A549 treated with RU486 at 1 μM for 4 hours (cell line): ENCODE measurements around the gene KASH5. TPM values are rescaled to one million over a fixed set of nuclear protein-coding genes. Genes with fewer than 3 reads are reported as not detected.

Source experiments
- total RNA-seq: library from RNA; stranded (reverse); fragments of 200-300 nt; extraction: Qiagen RNA extraction; gene quantifications from 5 replicates; pipeline ENCODE4 v1.2.3, GENCODE V29; 2022; ENCODE audit warnings: low read depth

The KASH5 gene
- total RNA-seq = 0.10 TPM in 1 of 5 replicates, not detected in the others

GRCh38 chr19:49387936-49388372 lies at the start of gene KASH5:
KASH5 (plus strand) TSS chr19:49388249; CDS start chr19:49390884, 2,635 bp downstream.

GRCh38 chr19:49362048-49362928 lies 25.8 kb upstream of the KASH5 start, which contains the start of gene TEAD2:
TEAD2 (minus strand) TSS chr19:49362416; CDS start chr19:49360075, 2,341 bp downstream.

GRCh38 chr19:49363268-49364082 lies 24.6 kb upstream of the KASH5 start, which contains the start of gene DKKL1:
DKKL1 (plus strand) TSS chr19:49363877; CDS start chr19:49363999, 122 bp downstream.

GRCh38 chr19:49423071-49423984 lies 35.3 kb downstream of the KASH5 start, which contains the start of gene PTH2:
PTH2 (minus strand) TSS chr19:49423441; CDS start chr19:49423339, 102 bp downstream.

GRCh38 chr19:49425178-49425577 lies 37.1 kb downstream of the KASH5 start, which contains the start of gene GFY:
GFY (plus strand) TSS chr19:49425388; CDS start chr19:49426431, 1,043 bp downstream.

GRCh38 chr19:49441210-49441959 lies 53.3 kb downstream of the KASH5 start, which contains the start of gene SLC17A7:
SLC17A7 (minus strand) TSS chr19:49441527; CDS start chr19:49441379, 148 bp downstream.

GRCh38 chr19:49451430-49452181 lies 63.6 kb downstream of the KASH5 start, which contains the start of gene PIH1D1:
PIH1D1 (minus strand) TSS chr19:49451814; CDS start chr19:49451574, 240 bp downstream.

GRCh38 chr19:49453013-49453756 lies 65.1 kb downstream of the KASH5 start, which contains the start of gene ALDH16A1:
ALDH16A1 (plus strand) TSS chr19:49453225; CDS start chr19:49453332, 107 bp downstream.

Other genes with a start within 250 kb of the KASH5 start
- gene HRC, start 232.9 kb upstream of the KASH5 start, total RNA-seq = not detected in 5 replicates
- 6.4 to 10.4 TPM (median 9.5 TPM) in 5 replicates for gene TRPM4, start 230.5 kb upstream of the KASH5 start, total RNA-seq
- gene SLC6A16, start 63.1 kb upstream of the KASH5 start, total RNA-seq = 0.90 to 1.8 TPM (median 1.3 TPM) in 5 replicates
- not detected in 5 replicates for gene CD37, start 52.8 kb upstream of the KASH5 start, total RNA-seq
- 13.9 to 21.0 TPM (median 17.2 TPM) in 5 replicates for gene TEAD2, start 25.8 kb upstream of the KASH5 start, total RNA-seq
- gene DKKL1, start 24.4 kb upstream of the KASH5 start, total RNA-seq = 0.37 to 1.0 TPM (median 0.48 TPM) in 5 replicates
- gene PTH2, start 35.2 kb downstream of the KASH5 start, total RNA-seq = not detected in 5 replicates
- 0.12 to 0.28 TPM (median 0.17 TPM) in 4 of 5 replicates, not detected in the other for gene GFY, start 37.1 kb downstream of the KASH5 start, total RNA-seq
- gene SLC17A7, start 53.3 kb downstream of the KASH5 start, total RNA-seq = 0.39 to 0.73 TPM (median 0.67 TPM) in 5 replicates
- 88.4 to 93.8 TPM (median 92.6 TPM) in 5 replicates for gene PIH1D1, start 63.6 kb downstream of the KASH5 start, total RNA-seq
- gene ALDH16A1, start 65.0 kb downstream of the KASH5 start, total RNA-seq = 13.6 to 25.0 TPM (median 21.1 TPM) in 5 replicates
- gene FLT3LG, start 86.0 kb downstream of the KASH5 start, total RNA-seq = 0.90 to 2.2 TPM (median 1.2 TPM) in 5 replicates
- gene RPL13A, start 99.4 kb downstream of the KASH5 start, total RNA-seq = 3,849 to 4,394 TPM (median 4,225 TPM) in 5 replicates
- 3,786 to 4,498 TPM (median 3,975 TPM) in 5 replicates for gene RPS11, start 108.2 kb downstream of the KASH5 start, total RNA-seq
- 23.9 to 33.3 TPM (median 28.1 TPM) in 5 replicates for gene FCGRT, start 124.4 kb downstream of the KASH5 start, total RNA-seq
- 0.78 to 2.8 TPM (median 2.0 TPM) in 5 replicates for gene RCN3, start 139.8 kb downstream of the KASH5 start, total RNA-seq
- 80.5 to 105 TPM (median 102 TPM) in 5 replicates for gene NOSIP, start 192.3 kb downstream of the KASH5 start, total RNA-seq
- gene PRRG2, start 193.1 kb downstream of the KASH5 start, total RNA-seq = 0.66 to 1.5 TPM (median 1.0 TPM) in 5 replicates
- gene PRR12, start 202.9 kb downstream of the KASH5 start, total RNA-seq = 24.2 to 35.2 TPM (median 31.5 TPM) in 5 replicates